K562 (cell line): ENCODE measurements around the gene GORASP1. TPM values are rescaled to one million over a fixed set of nuclear protein-coding genes. Genes with fewer than 3 reads are reported as not detected.

Source experiments
- AFF1 ChIP-seq, 2 experiments: fragments of 450-650 bp; IDR thresholded peaks; 2 replicates each; pipeline ENCODE4 v1.6.1; 2018; ENCODE audit warnings: mild to moderate bottlenecking in 2 of 2, low read depth in 1 of 2; ENCODE audit not compliant: partially characterized antibody in 2 of 2
- CREB1 ChIP-seq, 2 experiments: sonication (generic) in 1 of 2; formaldehyde crosslinking in 1 of 2; IDR thresholded peaks; 2 replicates each; pipeline versions ENCODE4 v1.6.1 to v1.8.0; 2012 to 2022; ENCODE audit warnings: inconsistent platforms in 1 of 2, mild to moderate bottlenecking in 1 of 2, missing genetic modification reagents in 1 of 2, moderate library complexity in 1 of 2
- NBN ChIP-seq: fragments of 450-650 bp; IDR thresholded peaks from 2 replicates; pipeline ENCODE4 v1.6.1; 2016; ENCODE audit warnings: low read depth, mild to moderate bottlenecking
- RB1 ChIP-seq: fragments of 450-650 bp; IDR thresholded peaks from 2 replicates; pipeline ENCODE4 v1.6.1; 2017; ENCODE audit warnings: low read depth, mild to moderate bottlenecking
- SIN3A ChIP-seq, 2 experiments: fragments of 150-350 bp in 1 of 2; IDR thresholded peaks; 2 replicates each; pipeline ENCODE4 v1.6.1; 2011 to 2016; ENCODE audit warnings: borderline replicate concordance in 2 of 2, low read depth in 2 of 2, low read length in 2 of 2, mild to moderate bottlenecking in 2 of 2, moderate library complexity in 2 of 2; ENCODE audit not compliant: control insufficient read depth in 1 of 2
- SMARCC2 ChIP-seq: fragments of 450-650 bp; IDR thresholded peaks from 2 replicates; pipeline ENCODE4 v1.6.1; 2017; ENCODE audit warnings: antibody characterized with exemption, moderate library complexity, mild to moderate bottlenecking, low read depth
- TEAD4 ChIP-seq, 2 experiments: sonication (generic) in 1 of 2; formaldehyde crosslinking in 1 of 2; IDR thresholded peaks; 2 replicates each; pipeline versions ENCODE4 v1.6.1 to v1.8.0; 2012 to 2022; ENCODE audit warnings: borderline replicate concordance in 1 of 2, inconsistent platforms in 1 of 2, low read length in 1 of 2, mild to moderate bottlenecking in 1 of 2, missing genetic modification reagents in 1 of 2
- ZBTB40 ChIP-seq, 2 experiments: fragments of 450-650 bp in 1 of 2; sonication (generic) in 1 of 2; formaldehyde crosslinking in 1 of 2; IDR thresholded peaks; 2 replicates each; pipeline versions ENCODE4 v1.7.1 to v1.9.0; 2016 to 2022; ENCODE audit warnings: inconsistent platforms in 1 of 2, mild to moderate bottlenecking in 1 of 2, missing genetic modification reagents in 1 of 2
- ZNF263 ChIP-seq: sonication (generic); formaldehyde crosslinking; IDR thresholded peaks from 2 replicates; pipeline ENCODE4 v1.8.0; 2022; ENCODE audit warnings: mild to moderate bottlenecking, missing genetic modification reagents, borderline replicate concordance
- ZNF717 ChIP-seq: fragments of 250-450 bp; sonication (Bioruptor Pico); IDR thresholded peaks from 2 replicates; pipeline ENCODE4 v1.5.0; 2021
- polyA plus RNA-seq, 8 experiments: library from polyadenylated mRNA; depleted of rRNA in 4 of 8; stranded (reverse) in 5 of 8; unstranded in 3 of 8; fragments of >200 nt; fragmentation: Nextera tagmentation in 2 of 8; fragmentation: Illumina TruSeq in 1 of 8; extraction: Ambion mirVana in 2 of 8; extraction: Trizol in 1 of 8; gene quantifications; 2 replicates each; pipeline versions ENCODE4 v1.2.1 to v1.2.3, GENCODE V29; 2011 to 2014; ENCODE audit warnings: inconsistent platforms in 1 of 8, missing spikeins in 1 of 8
- total RNA-seq, 7 experiments: library from RNA; depleted of rRNA in 6 of 7; stranded (reverse); fragments of >200 nt in 6 of 7; fragmentation: Illumina TruSeq in 2 of 7; extraction: Trizol in 2 of 7; gene quantifications; 2 replicates each; pipeline versions ENCODE4 v1.2.1 to v1.2.3, GENCODE V29; 2011 to 2021; ENCODE audit warnings: low replicate concordance in 1 of 7

Gene GORASP1
- total and polyA plus RNA-seq, 9 of the 15 experiments (the other 6 are each of a cell fraction or from before 2014, with no cell fraction given): 8.4 to 87.9 (median 67.6) TPM

GRCh38 chr3:39150803-39151631 lies 43.6 kb upstream of the GORASP1 start (continued):
- TF ChIP-seq SMARCC2 (peak; percentile 48; the same call in 1 of the 2 replicates), AFF1 (IDR thresholded peaks at IDR 0.05; ENCODE audit: low read depth in 1 of 2, partially characterized antibody in 2 of 2) (no peak), SIN3A (IDR thresholded peaks at IDR 0.05; ENCODE audit: borderline replicate concordance in 2 of 2, control insufficient read depth in 1 of 2, low read depth in 2 of 2, low read length in 2 of 2) (0 out of 4 replicates have a peak, but pooled peaks of 1 of the 2 experiments have one; percentile 8), TEAD4 (IDR thresholded peaks at IDR 0.05; ENCODE audit: low read length) (peak; percentile 51; the same call in 1 of the 2 replicates), TEAD4 (CRISPR knock-in tag; IDR thresholded peaks at IDR 0.05; ENCODE audit: borderline replicate concordance) (no peak), RB1 (0 out of 2 replicates have a peak, but pooled peaks have one; percentile 13), CREB1 (IDR thresholded peaks at IDR 0.05) (peak; percentile 37; the same call in 1 of the 2 replicates), CREB1 (CRISPR knock-in tag; IDR thresholded peaks at IDR 0.05) (peak; percentile 43; the same call in 1 of the 2 replicates), ZNF263 (peak; percentile 51; the same call in 1 of the 2 replicates), ZNF717 (CRISPR knock-in tag) (no peak), NBN (0 out of 2 replicates have a peak, but pooled peaks have one; percentile 27), ZBTB40 (IDR thresholded peaks at IDR 0.05) (0 out of 2 replicates have a peak, but pooled peaks have one; percentile 18), ZBTB40 (CRISPR knock-in tag; IDR thresholded peaks at IDR 0.05) (no peak)
